Nucleus accumbens (tissue), 56 donors: ENCODE measurements around the gene SFXN5.
"Not testable (repeated sequence)": the region's sequence is repeated elsewhere in the genome, so short reads cannot be mapped to it uniquely, and the experiment has no call there.

Source experiments
- DNase-seq, 56 donors: peaks; one replicate each; lab custom pipeline; 2025; lab: John Stamatoyannopoulos, UW

Gene SFXN5, protein sequence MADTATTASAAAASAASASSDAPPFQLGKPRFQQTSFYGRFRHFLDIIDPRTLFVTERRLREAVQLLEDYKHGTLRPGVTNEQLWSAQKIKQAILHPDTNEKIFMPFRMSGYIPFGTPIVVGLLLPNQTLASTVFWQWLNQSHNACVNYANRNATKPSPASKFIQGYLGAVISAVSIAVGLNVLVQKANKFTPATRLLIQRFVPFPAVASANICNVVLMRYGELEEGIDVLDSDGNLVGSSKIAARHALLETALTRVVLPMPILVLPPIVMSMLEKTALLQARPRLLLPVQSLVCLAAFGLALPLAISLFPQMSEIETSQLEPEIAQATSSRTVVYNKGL

DNA sequence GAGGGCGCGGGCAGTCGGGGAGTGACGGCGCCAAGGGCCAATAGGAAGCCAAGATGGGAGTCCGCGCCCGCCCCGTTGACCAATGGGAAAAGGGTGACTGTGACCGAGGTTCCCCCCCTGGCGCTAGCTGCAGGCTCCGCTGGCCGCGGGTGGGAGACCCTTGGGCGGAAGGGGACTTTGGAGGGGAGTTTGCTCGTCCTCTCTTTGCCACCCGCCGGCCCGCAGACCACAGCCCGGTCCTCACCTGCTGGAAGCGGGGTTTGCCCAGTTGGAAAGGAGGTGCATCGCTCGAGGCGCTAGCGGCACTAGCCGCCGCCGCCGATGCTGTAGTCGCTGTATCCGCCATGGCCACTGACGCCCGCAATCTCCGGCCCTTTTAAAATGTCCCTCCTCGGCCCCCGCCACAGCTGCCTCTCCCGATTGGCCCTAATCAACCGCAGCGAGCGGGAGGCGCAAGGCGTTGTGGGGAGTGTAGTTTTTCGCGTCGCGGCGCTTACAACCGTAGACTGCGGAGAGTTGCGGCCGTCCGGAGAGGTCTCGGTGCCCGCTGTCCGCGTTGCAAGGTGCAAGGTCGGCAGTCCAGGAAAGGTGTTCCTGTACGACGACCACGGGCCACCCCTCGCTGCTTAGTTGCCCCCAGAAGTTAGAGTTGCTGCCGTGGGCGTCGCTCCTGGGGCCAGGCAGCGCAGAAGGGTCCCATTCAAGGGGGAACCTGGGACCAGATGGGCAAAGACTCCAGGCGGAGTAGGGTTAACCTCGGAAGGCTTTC lies at the start of gene SFXN5:
Gene SFXN5 (minus strand): TSS at position 353 of the 769 bp plus-strand sequence. CDS start 7 bp downstream, at position 346.
- DNase-seq, result peak; percentile 48 to 99 (median 96)

DNA sequence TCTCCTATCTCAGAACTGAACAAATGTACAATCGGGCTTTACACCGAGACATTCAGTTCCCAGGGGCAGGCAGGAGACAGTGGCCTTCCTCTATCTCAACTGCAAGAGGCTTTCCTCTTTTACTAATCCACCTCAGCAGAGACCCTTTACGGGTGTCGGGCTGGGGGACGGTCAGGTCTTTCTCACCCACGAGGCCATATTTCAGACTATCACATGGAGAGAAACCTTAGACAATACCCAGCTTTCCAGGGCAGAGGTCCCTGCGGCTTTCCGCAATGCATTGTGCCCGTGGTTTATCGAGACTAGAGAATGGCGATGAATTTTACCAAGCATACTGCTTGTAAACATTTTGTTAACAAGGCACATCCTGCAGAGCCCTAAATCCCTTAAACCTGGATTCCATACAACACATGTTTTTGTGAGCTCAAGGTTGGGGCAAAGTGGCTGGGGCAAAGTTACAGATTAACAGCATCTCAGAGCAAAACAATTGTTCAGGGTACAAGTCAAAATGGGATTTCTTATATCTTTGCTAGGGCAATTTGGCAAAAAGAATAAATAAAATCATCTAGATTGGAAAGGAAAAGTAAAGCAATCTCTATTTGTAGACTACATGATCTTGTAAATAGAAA lies 48.2 kb upstream of the SFXN5 start:
- not testable (repeated sequence) for DNase-seq

- DNase-seq, result no peak
Measured at GRCh38 chr2:73117441-73117840, 45.9 kb upstream of the SFXN5 start.

- no peak for DNase-seq
Measured at GRCh38 chr2:73116182-73116960, 44.9 kb upstream of the SFXN5 start.

- DNase-seq, result no peak
Measured at GRCh38 chr2:73114273-73114867, 42.9 kb upstream of the SFXN5 start.

- DNase-seq, result peak in 54 of 56 donors; percentile 19 to 83 (median 60)
Measured at GRCh38 chr2:73112913-73113854, 41.7 kb upstream of the SFXN5 start, which contains the start of gene RAB11FIP5. RAB11FIP5 (minus strand) TSS chr2:73112948; CDS start chr2:73112777, 171 bp downstream.

GRCh38 chr2:73112026-73112912 lies 40.8 kb upstream of the SFXN5 start:
- peak in 7 of 56 donors; percentile 11 to 58 (median 40) for DNase-seq

DNA sequence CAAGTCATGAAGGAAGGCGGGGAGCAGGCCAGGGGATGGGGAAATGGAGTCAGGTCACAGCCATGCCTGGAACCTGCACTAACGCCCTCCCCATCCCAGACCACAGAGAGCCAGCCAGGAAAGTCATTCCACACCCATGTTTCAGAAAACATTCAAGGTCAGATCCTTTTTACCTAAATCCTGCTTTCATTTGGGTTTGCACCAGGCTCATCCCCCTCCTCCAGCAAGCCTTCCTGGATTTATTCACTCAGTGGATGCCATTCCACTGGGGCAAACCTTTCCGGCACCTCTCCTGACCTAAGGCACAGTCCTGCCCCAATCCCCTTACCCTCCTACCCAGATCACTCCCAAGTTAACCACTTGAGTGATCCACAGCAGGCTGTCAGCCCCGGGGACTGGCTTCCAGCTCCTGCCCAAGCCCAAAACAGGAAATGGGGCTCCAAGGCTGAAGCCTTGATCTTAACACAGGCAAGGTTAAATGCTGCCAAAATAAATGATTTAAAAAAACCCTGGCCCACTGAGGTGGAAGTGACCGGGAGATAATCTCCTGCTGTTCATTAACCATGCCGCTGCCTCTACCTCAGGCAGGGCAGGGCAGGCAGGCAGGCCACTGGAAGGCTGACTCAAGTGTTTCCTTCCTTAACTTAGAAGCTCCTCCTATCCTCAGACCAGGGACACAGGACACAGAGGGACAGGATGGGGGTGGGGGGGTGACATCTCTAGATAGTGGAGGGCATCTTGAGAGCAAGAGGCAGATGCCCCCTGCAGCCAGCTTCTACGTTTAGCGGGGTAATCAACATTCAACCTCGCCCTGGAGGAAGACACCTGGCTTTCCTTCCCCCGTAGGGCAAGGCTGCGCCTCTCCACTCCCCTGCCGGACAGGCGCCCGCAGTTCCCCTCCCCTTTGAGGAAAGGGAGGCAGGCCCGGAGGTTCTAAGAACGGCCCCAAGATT lies 39.8 kb upstream of the SFXN5 start:
- no peak for DNase-seq

GRCh38 chr2:73110168-73111072 lies 38.9 kb upstream of the SFXN5 start:
- no peak for DNase-seq

GRCh38 chr2:73109431-73110167 lies 38.1 kb upstream of the SFXN5 start:
- no peak for DNase-seq

GRCh38 chr2:73107211-73107926 lies 35.9 kb upstream of the SFXN5 start:
- no peak for DNase-seq

DNA sequence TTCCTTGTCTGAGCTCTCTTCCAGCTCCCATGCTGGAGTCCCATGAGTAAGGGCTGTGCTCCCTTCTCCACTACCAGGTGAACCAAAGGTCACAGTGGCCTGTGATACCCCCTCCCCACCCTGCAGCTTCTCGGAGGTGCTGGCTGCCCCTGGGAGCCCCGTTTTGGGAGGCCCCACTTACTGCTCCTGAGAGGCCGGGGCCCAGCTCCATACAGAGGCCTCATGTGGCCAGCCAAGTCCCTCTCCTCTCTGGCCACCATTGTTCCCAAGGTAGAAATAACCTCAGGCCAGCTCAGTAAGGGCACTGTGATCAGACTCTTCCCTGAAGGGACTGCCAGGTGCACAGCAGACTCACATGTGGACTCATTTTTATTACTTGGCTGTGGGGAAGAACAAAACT lies 35.3 kb upstream of the SFXN5 start:
- no peak for DNase-seq

- no peak for DNase-seq
Measured at GRCh38 chr2:73105511-73105971, 34.0 kb upstream of the SFXN5 start.

GRCh38 chr2:73104933-73105332 lies 33.4 kb upstream of the SFXN5 start:
- DNase-seq, result no peak
